Liver (tissue), 10 donors: ENCODE data around the gene ATP1B1. TPM values are rescaled to one million over a fixed set of nuclear protein-coding genes. Genes with fewer than 3 reads are reported as not detected.
"Not testable (repeated sequence)": the region's sequence is repeated elsewhere in the genome, so short reads cannot be mapped to it uniquely, and the experiment has no call there.

Experiments
- DNase-seq: peaks from one replicate; pipeline ENCODE4 v3.0.0-alpha.2; 2017; ENCODE audit warnings: low spot score
- H3K27ac ChIP-seq, 2 donors: one replicate each; pipeline ENCODE4 v1.7.0; 2013; ENCODE audit warnings: inconsistent platforms in 2 of 2, low read length in 2 of 2, control low read depth in 1 of 2, low read depth in 1 of 2, mild to moderate bottlenecking in 1 of 2
- H3K27me3 ChIP-seq, 4 donors: one replicate each; pipeline versions ENCODE4 v1.6.1 to v1.7.0; 2013; ENCODE audit warnings: low read length in 3 of 4, inconsistent platforms in 1 of 4, mild to moderate bottlenecking in 1 of 4, moderate library complexity in 1 of 4; ENCODE audit not compliant: control insufficient read depth in 4 of 4, insufficient read depth in 4 of 4
- H3K36me3 ChIP-seq, 4 donors: one replicate each; pipeline versions ENCODE4 v1.6.1 to v1.7.0; 2013; ENCODE audit warnings: low read length in 3 of 4, mild to moderate bottlenecking in 3 of 4, low read depth in 1 of 4, moderate library complexity in 1 of 4; ENCODE audit not compliant: control insufficient read depth in 4 of 4, insufficient read depth in 3 of 4
- H3K4me1 ChIP-seq, 4 donors: one replicate each; pipeline versions ENCODE4 v1.6.1 to v1.7.0; 2013; ENCODE audit warnings: low read length in 3 of 4, mild to moderate bottlenecking in 3 of 4, moderate library complexity in 1 of 4; ENCODE audit not compliant: control insufficient read depth in 4 of 4, insufficient read depth in 4 of 4
- H3K4me3 ChIP-seq, 3 donors: one replicate each; pipeline versions ENCODE4 v1.6.1 to v1.7.0; 2013; ENCODE audit warnings: low read length in 3 of 3, control low read depth in 1 of 3, low read depth in 1 of 3, mild to moderate bottlenecking in 1 of 3
- H3K9ac ChIP-seq, 2 donors: one replicate each; pipeline ENCODE4 v1.7.0; 2013; ENCODE audit warnings: low read length in 2 of 2, mild to moderate bottlenecking in 2 of 2, moderate library complexity in 2 of 2, control low read depth in 1 of 2, low read depth in 1 of 2
- H3K9me3 ChIP-seq, 4 donors: one replicate each; pipeline versions ENCODE4 v1.6.1 to v1.7.0; 2013; ENCODE audit warnings: low read length in 3 of 4; ENCODE audit not compliant: control insufficient read depth in 4 of 4
- EGR1 ChIP-seq, 2 donors: IDR thresholded peaks; 2 replicates each; pipeline ENCODE4 v1.6.1; 2016 to 2018; ENCODE audit warnings: antibody characterized with exemption in 2 of 2, low read depth in 2 of 2
- FOXA1 ChIP-seq: IDR thresholded peaks from 2 replicates; pipeline ENCODE4 v1.6.1; 2016; ENCODE audit warnings: antibody characterized with exemption
- FOXA2 ChIP-seq: IDR thresholded peaks from 2 replicates; pipeline ENCODE4 v1.6.1; 2016; ENCODE audit warnings: antibody characterized with exemption
- GABPA ChIP-seq, 2 donors: IDR thresholded peaks in 1 of 2; conservative IDR thresholded peaks in 1 of 2; 2 replicates each; pipeline ENCODE4 v1.6.1; 2016; ENCODE audit warnings: antibody characterized with exemption in 2 of 2, mild to moderate bottlenecking in 1 of 2, moderate library complexity in 1 of 2
- HNF4A ChIP-seq, 2 donors: conservative IDR thresholded peaks; 2 replicates each; pipeline ENCODE4 v1.6.1; 2016; ENCODE audit warnings: antibody characterized with exemption in 2 of 2, mild to moderate bottlenecking in 2 of 2
- HNF4G ChIP-seq: IDR thresholded peaks from 2 replicates; pipeline ENCODE4 v1.6.1; 2016; ENCODE audit warnings: antibody characterized with exemption
- JUND ChIP-seq, 2 donors: IDR thresholded peaks; 2 replicates each; pipeline ENCODE4 v1.6.1; 2016; ENCODE audit warnings: antibody characterized with exemption in 2 of 2
- RXRA ChIP-seq, 2 donors: IDR thresholded peaks; 2 replicates each; pipeline ENCODE4 v1.6.1; 2017 to 2018; ENCODE audit warnings: antibody characterized with exemption in 2 of 2, mild to moderate bottlenecking in 1 of 2
- SP1 ChIP-seq: IDR thresholded peaks from 2 replicates; pipeline ENCODE4 v1.6.1; 2018; ENCODE audit warnings: antibody characterized with exemption, mild to moderate bottlenecking
- TAF1 ChIP-seq: conservative IDR thresholded peaks from 2 replicates; pipeline ENCODE4 v1.6.1; 2016; ENCODE audit warnings: antibody characterized with exemption, mild to moderate bottlenecking
- YY1 ChIP-seq: IDR thresholded peaks from 2 replicates; pipeline ENCODE4 v1.6.1; 2016; ENCODE audit warnings: antibody characterized with exemption, mild to moderate bottlenecking
- WGBS: extraction: QIAGEN DNeasy Blood & Tissue Kit; methylation state at CpG from one replicate; pipeline ENCODE4 v1.1.7; 2013; 5-methylcytosine and 5-hydroxymethylcytosine counted together
- polyA plus RNA-seq, 2 donors: library from polyadenylated mRNA; stranded (reverse) in 1 of 2; unstranded in 1 of 2; fragments of 200-250 nt in 1 of 2; fragments of >200 nt in 1 of 2; fragmentation: Nextera tagmentation in 1 of 2; extraction: Ambion mirVana in 1 of 2; gene quantifications; one replicate each; pipeline versions ENCODE4 v1.2.1 to v1.2.3, GENCODE V29; 2013 to 2015
- small RNA-seq: library from RNA; depleted of rRNA; stranded (forward); fragments of <200 nt; gene quantifications from one replicate; pipeline ENCODE3, GENCODE V24; 2014
- total RNA-seq, 2 donors: library from RNA; depleted of rRNA; stranded (reverse); fragments of >200 nt; gene quantifications; one replicate each; pipeline ENCODE4 v1.2.3, GENCODE V29; 2014
- TF ChIP-seq, protein P1 (sequence below): fragments of 150-350 bp; IDR thresholded peaks from 2 replicates; pipeline ENCODE4 v1.5.1; 2017; ENCODE audit warnings: improper control_type of control experiment, low read depth, low read length; ENCODE audit not compliant: missing input control
- TF ChIP-seq, protein P2 (sequence below): IDR thresholded peaks from 2 replicates; pipeline ENCODE4 v1.6.1; 2016; ENCODE audit warnings: antibody characterized with exemption, mild to moderate bottlenecking
- TF ChIP-seq, protein P3 (sequence below): IDR thresholded peaks from 2 replicates; pipeline ENCODE4 v1.6.1; 2016; ENCODE audit warnings: antibody characterized with exemption
- donor health status: healthy.
- donor health status: healthy.
- donor health status: healthy.
- donor health status: healthy.
- donor health status: healthy.

The ATP1B1 gene
- total and polyA plus RNA-seq, 4 donors, result 36.1 to 57.0 (median 46.5) TPM

DNA sequence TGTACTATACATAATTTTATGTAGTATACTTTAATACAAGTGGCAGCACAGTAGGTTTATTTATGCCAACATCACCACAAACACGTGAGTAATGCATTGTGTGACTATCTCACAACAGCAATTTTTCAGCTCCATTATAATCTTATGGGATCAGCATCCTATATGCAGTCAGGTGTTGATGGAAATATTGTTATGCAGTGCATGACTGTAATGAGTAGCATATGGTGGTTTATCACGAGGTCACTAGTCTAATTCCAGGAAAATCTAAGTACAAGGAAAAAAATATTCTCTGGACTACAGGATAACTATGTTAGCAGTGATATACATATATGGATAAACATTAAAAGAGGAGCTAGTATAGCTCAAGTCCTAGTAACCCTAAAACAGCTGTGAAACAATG lies 69.0 kb downstream of the ATP1B1 start:
- Histone ChIP-seq H3K9me3 (no peaks in the 10 kb centered on the region), H3K4me1 (no peaks in the 10 kb centered on the region), H3K36me3 (no peaks in the 10 kb centered on the region), H3K9ac (no peak overlapping the region), H3K27me3 (no peaks in the 10 kb centered on the region), H3K4me3 (no peak overlapping the region), H3K27ac (no peak overlapping the region)
- WGBS, result 87% methylated on average over 2 of the region's 2 CpGs
- TF ChIP-seq YY1 (no peak), RXRA (IDR thresholded peaks at IDR 0.05) (no peak)
- no peak for DNase-seq

DNA sequence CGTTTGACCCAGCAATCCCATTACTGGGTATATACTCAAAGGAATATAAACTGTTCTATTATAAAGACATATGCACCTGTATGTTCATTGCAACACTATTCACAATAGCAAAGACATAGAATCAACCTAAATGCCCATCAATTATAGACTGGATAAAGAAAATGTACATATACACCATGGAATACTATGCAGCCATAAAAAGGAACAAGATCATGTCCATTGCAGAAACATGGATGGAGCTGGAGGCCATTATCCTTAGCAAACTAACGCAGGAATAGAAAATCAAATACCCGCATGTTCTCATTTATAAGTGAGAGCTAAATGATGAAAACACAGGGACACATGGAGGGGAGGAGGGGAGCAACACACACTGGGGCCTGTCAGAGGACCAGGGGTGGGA lies 72.9 kb downstream of the ATP1B1 start:
- not testable (repeated sequence) for H3K9ac ChIP-seq, H3K9me3 ChIP-seq, H3K4me3 ChIP-seq, H3K36me3 ChIP-seq, DNase-seq, H3K27me3 ChIP-seq, H3K27ac ChIP-seq, H3K4me1 ChIP-seq
- WGBS, result 95% methylated on average over 3 of the region's 3 CpGs

DNA sequence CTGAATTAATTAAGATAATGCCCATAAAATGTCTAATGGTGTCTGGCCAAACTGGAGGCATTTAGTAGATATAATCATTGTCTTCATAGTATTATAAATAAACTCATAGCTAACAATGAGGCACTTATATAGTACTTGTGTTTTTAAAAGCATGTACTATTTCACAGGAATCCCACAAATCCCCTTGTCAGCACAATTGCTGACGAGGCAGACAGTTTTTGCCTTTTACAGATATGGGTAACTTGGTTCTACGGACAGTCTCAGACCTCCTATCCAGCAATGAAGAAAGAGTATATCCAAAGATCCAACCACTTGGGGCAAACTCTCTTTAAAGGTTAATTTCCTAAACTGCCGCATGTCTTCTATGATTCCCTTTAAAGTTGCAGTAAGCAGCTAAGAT lies 73.7 kb downstream of the ATP1B1 start:
- WGBS, result 93% methylated on average over 3 of the region's 3 CpGs
- H3K4me1 ChIP-seq, result no peaks in the 10 kb centered on the region
- TF ChIP-seq RXRA (IDR thresholded peaks at IDR 0.05) (no peak), HNF4G (no peak), JUND (IDR thresholded peaks at IDR 0.05) (no peak), GABPA (IDR thresholded peaks at IDR 0.05 in 1 of 2, conservative IDR thresholded peaks at IDR 0.05 in 1 of 2) (no peak), SP1 (no peak), TAF1 (no peak), FOXA1 (no peak), HNF4A (conservative IDR thresholded peaks at IDR 0.05) (no peak), YY1 (no peak), EGR1 (IDR thresholded peaks at IDR 0.05; ENCODE audit: low read depth in 2 of 2) (no peak), FOXA2 (no peak)
- TF ChIP-seq, protein P1, sequence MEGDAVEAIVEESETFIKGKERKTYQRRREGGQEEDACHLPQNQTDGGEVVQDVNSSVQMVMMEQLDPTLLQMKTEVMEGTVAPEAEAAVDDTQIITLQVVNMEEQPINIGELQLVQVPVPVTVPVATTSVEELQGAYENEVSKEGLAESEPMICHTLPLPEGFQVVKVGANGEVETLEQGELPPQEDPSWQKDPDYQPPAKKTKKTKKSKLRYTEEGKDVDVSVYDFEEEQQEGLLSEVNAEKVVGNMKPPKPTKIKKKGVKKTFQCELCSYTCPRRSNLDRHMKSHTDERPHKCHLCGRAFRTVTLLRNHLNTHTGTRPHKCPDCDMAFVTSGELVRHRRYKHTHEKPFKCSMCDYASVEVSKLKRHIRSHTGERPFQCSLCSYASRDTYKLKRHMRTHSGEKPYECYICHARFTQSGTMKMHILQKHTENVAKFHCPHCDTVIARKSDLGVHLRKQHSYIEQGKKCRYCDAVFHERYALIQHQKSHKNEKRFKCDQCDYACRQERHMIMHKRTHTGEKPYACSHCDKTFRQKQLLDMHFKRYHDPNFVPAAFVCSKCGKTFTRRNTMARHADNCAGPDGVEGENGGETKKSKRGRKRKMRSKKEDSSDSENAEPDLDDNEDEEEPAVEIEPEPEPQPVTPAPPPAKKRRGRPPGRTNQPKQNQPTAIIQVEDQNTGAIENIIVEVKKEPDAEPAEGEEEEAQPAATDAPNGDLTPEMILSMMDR, result no peak
- TF ChIP-seq, protein P2, sequence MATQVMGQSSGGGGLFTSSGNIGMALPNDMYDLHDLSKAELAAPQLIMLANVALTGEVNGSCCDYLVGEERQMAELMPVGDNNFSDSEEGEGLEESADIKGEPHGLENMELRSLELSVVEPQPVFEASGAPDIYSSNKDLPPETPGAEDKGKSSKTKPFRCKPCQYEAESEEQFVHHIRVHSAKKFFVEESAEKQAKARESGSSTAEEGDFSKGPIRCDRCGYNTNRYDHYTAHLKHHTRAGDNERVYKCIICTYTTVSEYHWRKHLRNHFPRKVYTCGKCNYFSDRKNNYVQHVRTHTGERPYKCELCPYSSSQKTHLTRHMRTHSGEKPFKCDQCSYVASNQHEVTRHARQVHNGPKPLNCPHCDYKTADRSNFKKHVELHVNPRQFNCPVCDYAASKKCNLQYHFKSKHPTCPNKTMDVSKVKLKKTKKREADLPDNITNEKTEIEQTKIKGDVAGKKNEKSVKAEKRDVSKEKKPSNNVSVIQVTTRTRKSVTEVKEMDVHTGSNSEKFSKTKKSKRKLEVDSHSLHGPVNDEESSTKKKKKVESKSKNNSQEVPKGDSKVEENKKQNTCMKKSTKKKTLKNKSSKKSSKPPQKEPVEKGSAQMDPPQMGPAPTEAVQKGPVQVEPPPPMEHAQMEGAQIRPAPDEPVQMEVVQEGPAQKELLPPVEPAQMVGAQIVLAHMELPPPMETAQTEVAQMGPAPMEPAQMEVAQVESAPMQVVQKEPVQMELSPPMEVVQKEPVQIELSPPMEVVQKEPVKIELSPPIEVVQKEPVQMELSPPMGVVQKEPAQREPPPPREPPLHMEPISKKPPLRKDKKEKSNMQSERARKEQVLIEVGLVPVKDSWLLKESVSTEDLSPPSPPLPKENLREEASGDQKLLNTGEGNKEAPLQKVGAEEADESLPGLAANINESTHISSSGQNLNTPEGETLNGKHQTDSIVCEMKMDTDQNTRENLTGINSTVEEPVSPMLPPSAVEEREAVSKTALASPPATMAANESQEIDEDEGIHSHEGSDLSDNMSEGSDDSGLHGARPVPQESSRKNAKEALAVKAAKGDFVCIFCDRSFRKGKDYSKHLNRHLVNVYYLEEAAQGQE, result no peak
- TF ChIP-seq, protein P3, sequence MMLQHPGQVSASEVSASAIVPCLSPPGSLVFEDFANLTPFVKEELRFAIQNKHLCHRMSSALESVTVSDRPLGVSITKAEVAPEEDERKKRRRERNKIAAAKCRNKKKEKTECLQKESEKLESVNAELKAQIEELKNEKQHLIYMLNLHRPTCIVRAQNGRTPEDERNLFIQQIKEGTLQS, result no peak

More for the DNA sequence above, 73.7 kb downstream of the ATP1B1 start:
- Histone ChIP-seq H3K9ac (no peak overlapping the region), H3K9me3 (no peaks in the 10 kb centered on the region), H3K27me3 (no peaks in the 10 kb centered on the region), H3K36me3 (no peaks in the 10 kb centered on the region), H3K4me3 (no peak overlapping the region), H3K27ac (no peak overlapping the region)
- DNase-seq, result no peak

Small RNAs within 50 kb of the gene (small RNA-seq; reads per million reads assigned to genes)
- not detected for gene RNA5SP66
